GM12878 (cell line): ENCODE data around the gene CLSTN2. TPM values are rescaled to one million over a fixed set of nuclear protein-coding genes. Genes with fewer than 3 reads are reported as not detected.

Experiments used
- ATF3 ChIP-seq: IDR thresholded peaks from 2 replicates; pipeline ENCODE4 v1.6.1; 2011; ENCODE audit warnings: low read depth, mild to moderate bottlenecking, low read length, moderate library complexity, borderline replicate concordance; ENCODE audit errors: extremely low read depth
- EGR1 ChIP-seq, 2 experiments: IDR thresholded peaks; 1 replicate in 1 of 2; 2 replicates in 1 of 2; pipeline ENCODE4 v1.6.1; 2011 to 2012; ENCODE audit warnings: low read depth in 2 of 2, low read length in 2 of 2, borderline replicate concordance in 1 of 2, mild to moderate bottlenecking in 1 of 2, moderate library complexity in 1 of 2
- HDGF ChIP-seq: fragments of 450-650 bp; IDR thresholded peaks from 2 replicates; pipeline ENCODE4 v1.6.1; 2016; ENCODE audit warnings: antibody characterized with exemption
- NFYA ChIP-seq: IDR thresholded peaks from 2 replicates; pipeline ENCODE4 v1.6.1; 2011; ENCODE audit warnings: low read depth, mild to moderate bottlenecking, low read length, improper control_type of control experiment, borderline replicate concordance
- NKRF ChIP-seq: fragments of 450-650 bp; conservative IDR thresholded peaks from 2 replicates; pipeline ENCODE4 v1.6.1; 2017; ENCODE audit warnings: mild to moderate bottlenecking, moderate library complexity
- PKNOX1 ChIP-seq: fragments of 450-650 bp; IDR thresholded peaks from 2 replicates; pipeline ENCODE4 v1.6.1; 2016; ENCODE audit warnings: mild to moderate bottlenecking
- SKIL ChIP-seq: fragments of 450-650 bp; IDR thresholded peaks from 2 replicates; pipeline ENCODE4 v1.6.1; 2017; ENCODE audit warnings: mild to moderate bottlenecking, low read depth, inconsistent platforms; ENCODE audit not compliant: poor library complexity, severe bottlenecking
- SPI1 ChIP-seq: IDR thresholded peaks from 2 replicates; pipeline ENCODE4 v1.6.1; 2011; ENCODE audit warnings: low read depth, mild to moderate bottlenecking, low read length, moderate library complexity, borderline replicate concordance; ENCODE audit not compliant: insufficient read depth
- USF1 ChIP-seq: IDR thresholded peaks from 2 replicates; pipeline ENCODE4 v1.6.1; 2011; ENCODE audit warnings: borderline replicate concordance, low read depth, mild to moderate bottlenecking, moderate library complexity, mixed read lengths, low read length; ENCODE audit not compliant: insufficient read depth; ENCODE audit errors: extremely low read length
- USF2 ChIP-seq: IDR thresholded peaks from 2 replicates; pipeline ENCODE4 v1.6.1; 2011; ENCODE audit warnings: low read depth, low read length, improper control_type of control experiment, borderline replicate concordance
- polyA plus RNA-seq, 11 experiments: library from polyadenylated mRNA; depleted of rRNA in 4 of 11; unstranded in 6 of 11; stranded (reverse) in 5 of 11; fragments of >200 nt; fragmentation: Nextera tagmentation in 4 of 11; fragmentation: Illumina TruSeq in 1 of 11; extraction: Ambion mirVana in 4 of 11; extraction: Trizol in 1 of 11; gene quantifications; 1 replicate in 1 of 11; 2 replicates in 10 of 11; pipeline versions ENCODE4 v1.2.1 to v1.2.3, GENCODE V29; 2011 to 2016; ENCODE audit warnings: inconsistent platforms in 2 of 11, missing spikeins in 2 of 11, low read depth in 1 of 11
- total RNA-seq, 4 experiments: library from RNA; depleted of rRNA in 3 of 4; stranded (reverse); fragments of >200 nt in 3 of 4; fragmentation: Illumina TruSeq in 1 of 4; extraction: Trizol in 1 of 4; gene quantifications; 2 replicates each; pipeline versions ENCODE4 v1.2.1 to v1.2.3, GENCODE V29; 2013 to 2021

Gene CLSTN2
- total and polyA plus RNA-seq, 10 of the 15 experiments (the other 5 are each of a cell fraction or from before 2014, with no cell fraction given), result under 0.01 to 0.10 (median under 0.01) TPM; not detected in 5

- no peak for TF ChIP-seq NKRF
- no peak for TF ChIP-seq USF2
- no peak for TF ChIP-seq ATF3
- no peak for TF ChIP-seq PKNOX1
- TF ChIP-seq USF1, result no peak
- no peak for TF ChIP-seq NFYA
- no peak for TF ChIP-seq SPI1
- no peak for TF ChIP-seq HDGF
- TF ChIP-seq SKIL, result no peak
- TF ChIP-seq EGR1 (IDR thresholded peaks at IDR 0.05; ENCODE audit: borderline replicate concordance in 1 of 2, low read depth in 2 of 2, low read length in 2 of 2), result no peak
These were observed 453.4 kb downstream of the CLSTN2 start (continued) for GRCh38 chr3:140388202-140388922.
